Common myeloid progenitor, CD34-positive (primary cell): ENCODE results near the gene HES5.

Source experiments
- CTCF ChIA-PET: fragments of 350-600 bp; sonication (Branson Sonifier 250); formaldehyde crosslinking; loops from one replicate; lab custom pipeline; 2021; ENCODE audit warnings: antibody characterized with exemption; lab: Charles Lee
- POLR2A ChIA-PET: fragments of 350-600 bp; sonication (Branson Sonifier 250); formaldehyde crosslinking; loops from one replicate; lab custom pipeline; 2021; ENCODE audit warnings: antibody characterized with exemption; lab: Charles Lee
- DNase-seq, 3 donors: peaks; one replicate each; pipeline versions ENCODE4 v3.0.0 to v3.0.0-alpha.2; 2013
- H3K27ac ChIP-seq, 2 experiments: 1 replicate in 1 of 2; 2 replicates in 1 of 2; pipeline ENCODE4 v1.7.0; 2013; ENCODE audit warnings: inconsistent platforms in 2 of 2, low read length in 2 of 2, mild to moderate bottlenecking in 2 of 2, low read depth in 1 of 2, moderate library complexity in 1 of 2; ENCODE audit not compliant: severe bottlenecking in 2 of 2, insufficient read depth in 1 of 2, poor library complexity in 1 of 2
- H3K27me3 ChIP-seq, 5 experiments: replicated peaks in 2 of 5; 1 replicate in 3 of 5; 2 replicates in 2 of 5; pipeline versions ENCODE4 v1.6.1 to v1.7.0; 2013; ENCODE audit warnings: low read length in 4 of 5, mild to moderate bottlenecking in 2 of 5, moderate library complexity in 2 of 5, inconsistent platforms in 1 of 5; ENCODE audit not compliant: insufficient read depth in 5 of 5, control insufficient read depth in 4 of 5
- H3K36me3 ChIP-seq, 4 experiments: 1 replicate in 2 of 4; 2 replicates in 2 of 4; pipeline versions ENCODE4 v1.6.1 to v1.7.0; 2013; ENCODE audit warnings: low read length in 3 of 4, control low read depth in 1 of 4, mild to moderate bottlenecking in 1 of 4; ENCODE audit not compliant: control insufficient read depth in 4 of 4, insufficient read depth in 4 of 4
- H3K4me1 ChIP-seq, 4 experiments: 1 replicate in 3 of 4; 2 replicates in 1 of 4; pipeline versions ENCODE4 v1.6.1 to v1.7.1; 2013; ENCODE audit warnings: low read length in 3 of 4, mild to moderate bottlenecking in 3 of 4, control low read depth in 1 of 4, inconsistent platforms in 1 of 4, moderate library complexity in 1 of 4; ENCODE audit not compliant: control insufficient read depth in 4 of 4, insufficient read depth in 4 of 4; ENCODE audit errors: control extremely low read depth in 1 of 4
- H3K4me3 ChIP-seq, 7 experiments: 1 replicate in 4 of 7; 2 replicates in 3 of 7; pipeline versions ENCODE4 v1.5.1 to v1.7.0; 2013; ENCODE audit warnings: mild to moderate bottlenecking in 7 of 7, low read length in 6 of 7, moderate library complexity in 6 of 7, inconsistent platforms in 2 of 7, low read depth in 2 of 7, control low read depth in 1 of 7; ENCODE audit not compliant: insufficient read depth in 4 of 7, control insufficient read depth in 1 of 7; ENCODE audit errors: extremely low read depth in 1 of 7
- H3K9me3 ChIP-seq, 5 experiments: 1 replicate in 4 of 5; 2 replicates in 1 of 5; pipeline versions ENCODE4 v1.6.1 to v1.7.1; 2013; ENCODE audit warnings: low read length in 4 of 5, mild to moderate bottlenecking in 2 of 5, inconsistent platforms in 1 of 5, low read depth in 1 of 5, moderate library complexity in 1 of 5; ENCODE audit not compliant: control insufficient read depth in 4 of 5, insufficient read depth in 2 of 5; ENCODE audit errors: control extremely low read depth in 1 of 5
- WGBS: methylation state at CpG from one replicate; pipeline ENCODE4 v1.1.5; 2013; ENCODE audit not compliant: insufficient coverage; 5-methylcytosine and 5-hydroxymethylcytosine counted together

HES5 gene

GRCh38 chr1:2496746-2497145 lies 33.3 kb downstream of the HES5 start:
- H3K4me1 ChIP-seq: peaks cover 0 to 21% (median 17%) of the 10 kb centered on the region in 4 experiments
- peaks cover 0 to 5% (median 0%) of the 10 kb centered on the region in 5 experiments for H3K27me3 ChIP-seq
- no peaks in the 10 kb centered on the region for H3K9me3 ChIP-seq
- DNase-seq: no peak
- no peak overlapping the region for H3K4me3 ChIP-seq
- ChIA-PET POLR2A (no interaction called here), CTCF (no interaction called here)
- no peak overlapping the region for H3K27ac ChIP-seq
- H3K36me3 ChIP-seq: no peaks in the 10 kb centered on the region
- WGBS: 94% methylated on average over 25 of the region's 26 CpGs

GRCh38 chr1:2496087-2496622 lies 33.9 kb downstream of the HES5 start:
- no peak overlapping the region for H3K4me3 ChIP-seq
- H3K4me1 ChIP-seq: peaks cover 0 to 21% (median 17%) of the 10 kb centered on the region in 4 experiments
- peaks cover 0 to 5% (median 0%) of the 10 kb centered on the region in 5 experiments for H3K27me3 ChIP-seq
- CTCF ChIA-PET: no interaction called here
- no peak for DNase-seq
- no peaks in the 10 kb centered on the region for H3K9me3 ChIP-seq
- 96% methylated on average over 21 of the region's 28 CpGs for WGBS
- H3K36me3 ChIP-seq: no peaks in the 10 kb centered on the region
- POLR2A ChIA-PET: no interaction called here
- H3K27ac ChIP-seq: no peak overlapping the region

- ChIA-PET CTCF (no interaction called here), POLR2A (no interaction called here)
- 88% methylated on average over 7 of the region's 12 CpGs for WGBS
- H3K9me3 ChIP-seq: no peaks in the 10 kb centered on the region
- no peak overlapping the region for H3K4me3 ChIP-seq
- no peaks in the 10 kb centered on the region for H3K36me3 ChIP-seq
- no peak overlapping the region for H3K27ac ChIP-seq
- peaks cover 0 to 5% (median 0%) of the 10 kb centered on the region in 5 experiments for H3K27me3 ChIP-seq
- peaks cover 0 to 17% (median 14%) of the 10 kb centered on the region in 4 experiments for H3K4me1 ChIP-seq
- DNase-seq: no peak
Measured at GRCh38 chr1:2495546-2495945, 34.5 kb downstream of the HES5 start.

GRCh38 chr1:2495026-2495425 lies 35.0 kb downstream of the HES5 start:
- 87% methylated on average over 6 of the region's 12 CpGs for WGBS
- Histone ChIP-seq H3K9me3 (no peaks in the 10 kb centered on the region), H3K4me3 (no peak overlapping the region), H3K27ac (no peak overlapping the region), H3K4me1 (peaks cover 0 to 12% (median 9%) of the 10 kb centered on the region in 4 experiments), H3K36me3 (no peaks in the 10 kb centered on the region), H3K27me3 (peaks cover 0 to 5% (median 0%) of the 10 kb centered on the region in 5 experiments)
- DNase-seq: no peak
- POLR2A ChIA-PET: no interaction called here
- CTCF ChIA-PET: interaction anchor here (0.8 kb wide), 1 partner anchor 79 kb away, joined by 3 read pairs; no protein-coding TSS in a partner anchor

GRCh38 chr1:2494323-2494693 lies 35.8 kb downstream of the HES5 start:
- no peak for DNase-seq
- Histone ChIP-seq H3K4me1 (peaks cover 0 to 7% (median 3%) of the 10 kb centered on the region in 4 experiments), H3K27ac (no peak overlapping the region), H3K9me3 (peaks cover 0 to 3% (median 2%) of the 10 kb centered on the region in 5 experiments), H3K27me3 (peaks cover 0 to 5% (median 0%) of the 10 kb centered on the region in 5 experiments), H3K4me3 (no peak overlapping the region), H3K36me3 (no peaks in the 10 kb centered on the region)
- ChIA-PET POLR2A (no interaction called here), CTCF (no interaction called here)
- WGBS: 91% methylated on average over 19 of the region's 19 CpGs

GRCh38 chr1:2493691-2494322 lies 36.3 kb downstream of the HES5 start:
- WGBS: 70% methylated on average over 22 of the region's 24 CpGs
- no peak for DNase-seq

GRCh38 chr1:2493218-2493617 lies 36.8 kb downstream of the HES5 start:
- POLR2A ChIA-PET: no interaction called here

More at GRCh38 chr1:2493691-2494322, 36.3 kb downstream of the HES5 start:
- POLR2A ChIA-PET: no interaction called here
- Histone ChIP-seq H3K27me3 (peaks cover 0 to 5% (median 0%) of the 10 kb centered on the region in 5 experiments), H3K4me3 (no peak overlapping the region), H3K4me1 (peaks cover 0 to 6% (median 2%) of the 10 kb centered on the region in 4 experiments), H3K9me3 (peaks cover 0 to 7% (median 6%) of the 10 kb centered on the region in 5 experiments), H3K27ac (no peak overlapping the region), H3K36me3 (no peaks in the 10 kb centered on the region)
- CTCF ChIA-PET: no interaction called here

More at GRCh38 chr1:2493218-2493617, 36.8 kb downstream of the HES5 start:
- Histone ChIP-seq H3K27ac (no peak overlapping the region), H3K9me3 (peaks cover 0 to 12% (median 8%) of the 10 kb centered on the region in 5 experiments), H3K36me3 (no peaks in the 10 kb centered on the region), H3K4me1 (peaks cover 0 to 6% (median 2%) of the 10 kb centered on the region in 4 experiments), H3K4me3 (no peak overlapping the region), H3K27me3 (peaks cover 0 to 5% (median 0%) of the 10 kb centered on the region in 5 experiments)
- WGBS: 84% methylated on average over 17 of the region's 19 CpGs
- DNase-seq: no peak
- CTCF ChIA-PET: no interaction called here
